Stimulated activated CD4-positive, alpha-beta T cell treated with anti-CD3 and anti-CD28 coated beads, Interleukin-15, amount 100 ng/mL, for 24 hours (primary cell): Measurements from ENCODE around the gene NUDT12.

ENCODE experiments used
- DNase-seq: peaks from one replicate; pipeline ENCODE4 v3.0.0-alpha.2; 2020

NUDT12 gene

DNA sequence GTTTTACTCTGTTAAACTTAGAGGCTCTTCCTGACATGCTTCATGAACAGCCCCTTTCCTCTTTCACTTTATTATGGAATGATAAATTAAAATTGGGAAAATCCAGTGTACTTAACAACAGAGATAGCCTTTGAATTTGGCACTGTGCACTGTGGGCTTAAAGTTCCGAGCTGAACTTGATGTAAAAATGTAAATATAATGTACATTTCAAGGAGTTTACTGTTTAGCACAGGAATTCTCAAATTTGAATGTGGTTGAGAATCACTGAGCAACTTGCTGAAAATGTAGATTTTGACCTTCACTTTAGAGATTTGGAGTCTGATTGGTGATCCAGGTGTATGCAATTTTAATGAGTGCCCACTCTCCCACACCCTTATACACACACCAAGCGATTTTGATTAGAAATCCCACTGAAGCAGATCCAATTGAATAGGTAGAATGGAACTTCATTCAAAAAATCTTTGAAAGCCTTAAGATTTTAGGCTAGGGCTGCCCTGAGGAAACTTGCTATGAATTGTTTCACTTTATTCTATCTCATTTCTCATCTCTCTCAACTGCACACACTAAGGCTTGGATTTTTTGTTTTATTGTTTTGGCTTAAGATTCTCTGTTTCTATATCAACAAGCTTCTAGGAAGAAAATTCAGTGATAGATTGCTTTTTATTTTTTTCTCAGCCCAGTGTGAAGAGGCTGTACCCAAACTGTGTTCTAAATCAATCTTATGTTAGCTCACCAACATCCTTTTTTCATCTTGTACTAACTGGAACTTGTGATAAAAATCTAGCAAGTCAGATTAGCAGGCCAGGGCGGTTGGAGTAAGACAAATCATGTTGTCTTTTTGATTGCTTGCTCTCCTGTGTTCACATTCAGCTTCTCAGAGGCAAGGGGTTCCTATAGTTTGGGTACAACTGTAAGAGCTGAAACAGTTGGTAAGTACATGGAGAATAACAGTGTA lies 22.9 kb downstream of the NUDT12 start:
- no peak for DNase-seq

DNA sequence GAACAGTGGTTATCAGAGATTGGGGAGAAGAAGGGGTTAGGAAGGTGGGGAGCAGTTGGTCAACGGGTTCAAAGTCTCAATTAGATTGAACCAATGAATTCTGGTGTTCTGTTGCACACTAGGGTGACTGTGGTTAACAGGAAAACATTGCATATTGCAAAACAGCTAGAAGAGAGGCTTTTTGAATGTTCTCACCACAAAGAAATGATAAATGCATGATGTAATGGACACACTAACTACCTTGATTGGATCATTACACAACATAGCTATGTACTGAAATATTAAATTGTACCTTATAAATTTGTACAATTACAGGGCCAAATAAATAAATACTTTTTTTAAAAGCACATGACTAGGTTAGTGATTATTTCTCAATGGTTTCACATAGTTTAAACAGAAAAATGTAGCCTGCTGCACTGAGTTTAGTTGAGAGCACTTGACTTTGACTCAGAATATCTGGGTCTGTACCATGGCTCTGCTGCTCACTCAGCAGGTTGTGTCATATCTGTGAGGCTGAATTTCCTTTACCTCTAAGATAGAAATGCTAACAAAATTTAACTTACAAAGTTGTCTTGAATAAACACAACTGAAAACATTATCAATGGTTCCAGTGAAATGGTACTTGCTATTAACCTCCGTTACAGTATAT lies 30.4 kb downstream of the NUDT12 start:
- DNase-seq = no peak

GRCh38 chr5:103526164-103526915 lies 36.2 kb downstream of the NUDT12 start:
- no peak for DNase-seq

- no peak for DNase-seq
These were observed 37.2 kb downstream of the NUDT12 start for GRCh38 chr5:103525361-103525760.

DNA sequence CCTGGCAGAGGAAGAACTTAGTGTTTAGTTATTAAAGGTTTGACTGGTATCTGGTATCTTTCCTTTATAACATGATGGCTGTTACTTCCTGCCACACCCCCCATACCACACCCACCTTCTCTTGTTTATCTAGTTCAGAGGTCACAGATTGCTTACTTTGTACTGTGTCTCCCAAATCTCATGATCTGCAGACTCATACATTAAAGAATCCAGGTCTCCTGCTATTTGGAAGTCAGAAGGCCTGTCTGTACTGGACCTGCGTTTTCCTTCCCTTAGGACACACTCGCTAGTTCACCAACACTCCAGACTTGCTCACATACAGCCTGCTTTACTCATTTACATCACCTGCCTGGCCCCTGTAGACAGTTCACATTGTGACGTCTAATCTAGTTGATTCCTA lies 39.3 kb downstream of the NUDT12 start:
- DNase-seq = no peak

- DNase-seq = no peak
These were observed 40.0 kb downstream of the NUDT12 start for GRCh38 chr5:103522586-103522985.

GRCh38 chr5:103519550-103519949 lies 43.0 kb downstream of the NUDT12 start:
- DNase-seq = no peak

DNA sequence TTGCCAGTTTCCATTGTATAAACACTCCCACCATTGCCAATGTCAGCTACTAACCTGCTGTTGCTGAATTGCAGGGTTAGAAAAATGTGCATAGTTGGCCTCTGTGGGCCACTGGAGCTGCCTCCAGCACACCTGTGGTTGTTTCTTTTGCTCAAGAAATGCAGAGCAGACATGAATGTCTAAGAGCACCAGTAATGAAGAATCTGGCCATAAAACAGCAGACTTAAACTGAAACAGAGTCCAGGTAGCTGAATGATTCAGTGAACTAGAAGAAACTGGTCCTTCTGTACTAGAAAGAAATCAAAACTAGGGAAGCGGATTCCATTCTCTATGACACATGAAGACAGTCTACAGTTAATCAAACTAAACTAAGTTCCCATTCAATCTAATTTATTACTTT lies 48.2 kb downstream of the NUDT12 start:
- DNase-seq = no peak

DNA sequence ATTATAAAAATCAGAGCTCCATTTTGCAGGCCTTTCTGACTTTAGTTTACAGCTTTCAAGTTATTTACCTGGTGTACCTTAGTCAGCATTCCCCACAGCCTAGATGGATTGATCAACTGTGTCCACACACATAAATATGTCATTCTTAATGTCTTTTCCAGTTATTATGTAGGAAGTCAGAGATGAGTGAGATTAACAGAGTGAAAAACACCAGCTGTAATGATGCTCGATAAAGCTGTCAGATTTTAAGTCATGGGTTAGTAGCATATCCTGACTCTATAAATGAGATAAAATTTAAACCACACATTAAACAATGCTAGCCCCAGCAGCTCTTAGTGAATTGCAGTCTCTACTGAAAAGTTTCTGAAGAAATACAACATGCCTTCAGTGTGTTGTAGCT lies 48.9 kb downstream of the NUDT12 start:
- DNase-seq = no peak

GRCh38 chr5:103512500-103512899 lies 50.1 kb downstream of the NUDT12 start:
- DNase-seq = no peak

- DNase-seq = no peak
These were observed 51.1 kb downstream of the NUDT12 start for GRCh38 chr5:103511554-103511885.

DNA sequence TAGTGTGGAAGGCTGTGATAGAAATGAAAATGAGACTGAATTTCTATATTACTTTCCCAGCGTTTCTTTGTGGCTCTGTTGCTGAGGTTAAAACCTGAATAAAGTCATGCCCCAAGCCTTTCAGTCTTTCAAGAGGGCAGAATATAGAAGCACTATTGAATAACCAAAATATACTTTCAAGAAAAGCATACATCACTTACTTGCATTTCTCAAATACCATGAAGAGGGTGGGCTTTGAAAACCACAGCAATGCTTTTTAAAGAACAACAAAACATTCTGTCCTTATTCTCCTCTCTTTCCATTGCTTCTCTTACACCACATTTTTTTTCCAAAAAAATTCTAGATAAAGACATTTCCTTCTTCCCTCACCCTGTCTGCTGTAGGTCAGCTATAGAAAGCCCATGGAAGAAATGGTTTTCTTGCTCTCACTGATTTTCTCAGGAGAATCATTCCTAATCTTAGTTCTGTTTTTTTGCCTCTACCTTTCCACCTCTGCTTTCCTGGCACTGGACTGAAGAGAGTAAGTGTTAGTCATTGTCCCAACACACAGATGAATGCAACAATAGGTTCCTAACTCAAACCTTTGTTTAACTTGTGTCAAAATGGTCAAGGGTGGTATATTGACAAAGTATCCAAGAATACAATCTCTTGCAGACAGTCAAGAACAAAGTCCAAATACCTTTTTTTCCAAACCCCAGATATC lies 51.6 kb downstream of the NUDT12 start:
- DNase-seq = no peak

- DNase-seq = no peak
These were observed 56.8 kb downstream of the NUDT12 start for GRCh38 chr5:103505581-103506305.

DNA sequence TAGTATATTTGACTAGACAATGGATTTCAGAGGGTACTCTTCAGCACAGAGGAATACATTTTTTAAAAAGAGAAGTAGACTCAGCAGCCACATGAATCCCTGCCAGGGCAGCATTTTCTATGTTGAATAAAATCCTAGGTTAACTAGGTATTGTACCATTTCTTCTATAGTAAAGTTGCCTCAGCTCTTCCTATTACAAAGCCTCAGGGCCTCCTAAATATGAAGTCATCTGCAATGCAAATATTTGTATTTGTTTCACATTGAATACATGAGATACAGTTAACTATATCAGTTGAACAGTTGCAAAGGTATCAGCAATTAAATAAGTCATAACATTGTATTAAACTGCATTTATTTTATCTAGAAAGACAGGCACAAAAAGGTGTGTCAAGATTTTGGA lies 59.5 kb downstream of the NUDT12 start:
- DNase-seq = no peak

GRCh38 chr5:103502662-103503061 lies 59.9 kb downstream of the NUDT12 start:
- no peak for DNase-seq
